WTC11 (cell line): ENCODE results near the gene CABP7. TPM values are rescaled to one million over a fixed set of nuclear protein-coding genes. Genes with fewer than 3 reads are reported as not detected.

ENCODE experiments used
- ATAC-seq: fragments of 200-7000 bp; cut with Tn5 transposase; 2 replicates; pipeline ENCODE4 v1.10.0; 2021; ENCODE audit warnings: mild to moderate bottlenecking, moderate library complexity
- CTCF ChIA-PET: fragments of 300-600 bp; sonication (Branson Sonifier 250); formaldehyde crosslinking; loops from one replicate; lab custom pipeline; 2021; ENCODE audit warnings: antibody characterized with exemption; lab: Charles Lee
- POLR2A ChIA-PET: fragments of 350-600 bp; sonication (Branson Sonifier 250); formaldehyde crosslinking; loops from one replicate; lab custom pipeline; 2021; ENCODE audit warnings: antibody characterized with exemption; lab: Charles Lee
- DNase-seq: peaks from one replicate; pipeline ENCODE4 v3.0.0; 2021; ENCODE audit warnings: low spot score
- H3K27ac Mint-ChIP-seq: 2 replicates; pipeline ENCODE4 v1.8.0; 2021; ENCODE audit warnings: mixed read lengths
- H3K27me3 Mint-ChIP-seq: 2 replicates; pipeline ENCODE4 v1.8.0; 2021; ENCODE audit warnings: low read depth, mild to moderate bottlenecking, moderate library complexity, mixed read lengths
- H3K36me3 Mint-ChIP-seq: 2 replicates; pipeline ENCODE4 v1.8.0; 2021; ENCODE audit warnings: mixed read lengths
- H3K4me1 Mint-ChIP-seq: 2 replicates; pipeline ENCODE4 v1.8.0; 2022; ENCODE audit warnings: mixed read lengths
- H3K4me3 Mint-ChIP-seq: 2 replicates; pipeline ENCODE4 v1.8.0; 2021; ENCODE audit warnings: mild to moderate bottlenecking, moderate library complexity, mixed read lengths
- H3K9me3 Mint-ChIP-seq: 2 replicates; pipeline ENCODE4 v1.8.0; 2021; ENCODE audit warnings: mixed read lengths
- ARID4B ChIP-seq: sonication (generic); formaldehyde crosslinking; IDR thresholded peaks from 2 replicates; pipeline ENCODE4 v1.8.0; 2023; ENCODE audit warnings: missing genetic modification reagents, mild to moderate bottlenecking, borderline replicate concordance
- ATF6 ChIP-seq: sonication (generic); formaldehyde crosslinking; IDR thresholded peaks from 2 replicates; pipeline ENCODE4 v1.8.1; 2023; ENCODE audit warnings: mild to moderate bottlenecking, missing genetic modification reagents
- E2F5 ChIP-seq: sonication (generic); formaldehyde crosslinking; IDR thresholded peaks from 2 replicates; pipeline ENCODE4 v1.8.1; 2022; ENCODE audit warnings: mild to moderate bottlenecking, moderate library complexity, missing genetic modification reagents
- ESRRA ChIP-seq: sonication (generic); formaldehyde crosslinking; IDR thresholded peaks from 2 replicates; pipeline ENCODE4 v1.8.1; 2022; ENCODE audit warnings: mild to moderate bottlenecking, missing genetic modification reagents, borderline replicate concordance
- FOXK1 ChIP-seq: sonication (generic); formaldehyde crosslinking; IDR thresholded peaks from 2 replicates; pipeline ENCODE4 v1.8.0; 2022; ENCODE audit warnings: mild to moderate bottlenecking, moderate library complexity, missing genetic modification reagents
- GABPB1 ChIP-seq: sonication (generic); formaldehyde crosslinking; IDR thresholded peaks from 2 replicates; pipeline ENCODE4 v1.8.1; 2023; ENCODE audit warnings: mild to moderate bottlenecking, missing genetic modification reagents
- HMGXB4 ChIP-seq: sonication (generic); formaldehyde crosslinking; IDR thresholded peaks from 2 replicates; pipeline ENCODE4 v1.8.1; 2023; ENCODE audit warnings: mild to moderate bottlenecking, moderate library complexity, missing genetic modification reagents
- NFE2L1 ChIP-seq: sonication (generic); formaldehyde crosslinking; IDR thresholded peaks from 2 replicates; pipeline ENCODE4 v1.8.1; 2023; ENCODE audit warnings: missing genetic modification reagents
- NR3C1 ChIP-seq: sonication (generic); formaldehyde crosslinking; conservative IDR thresholded peaks from 2 replicates; pipeline ENCODE4 v1.8.1; 2023; ENCODE audit warnings: low read depth, mild to moderate bottlenecking, missing genetic modification reagents
- SP1 ChIP-seq: sonication (generic); formaldehyde crosslinking; conservative IDR thresholded peaks from 2 replicates; pipeline ENCODE4 v1.8.1; 2022; ENCODE audit warnings: missing genetic modification reagents
- STAT6 ChIP-seq: sonication (generic); formaldehyde crosslinking; conservative IDR thresholded peaks from 2 replicates; pipeline ENCODE4 v1.8.1; 2023; ENCODE audit warnings: mild to moderate bottlenecking, low read depth, missing genetic modification reagents, moderate library complexity
- TP53 ChIP-seq: sonication (generic); formaldehyde crosslinking; IDR thresholded peaks from 2 replicates; pipeline ENCODE4 v1.8.1; 2023; ENCODE audit warnings: mild to moderate bottlenecking, missing genetic modification reagents
- USF2 ChIP-seq: sonication (generic); formaldehyde crosslinking; IDR thresholded peaks from 2 replicates; pipeline ENCODE4 v1.8.1; 2023; ENCODE audit warnings: mild to moderate bottlenecking, missing genetic modification reagents, moderate library complexity
- ZNF423 ChIP-seq: fragments of 250-450 bp; sonication (Bioruptor Pico); IDR thresholded peaks from 2 replicates; pipeline ENCODE4 v2.1.2; 2022; ENCODE audit warnings: mild to moderate bottlenecking, moderate library complexity
- ZNF425 ChIP-seq: fragments of 250-450 bp; sonication (Bioruptor Pico); conservative IDR thresholded peaks from 2 replicates; pipeline ENCODE4 v1.9.0; 2021; ENCODE audit warnings: mild to moderate bottlenecking
- total RNA-seq: library from RNA; stranded (reverse); gene quantifications from 3 replicates; pipeline ENCODE4 v1.2.3, GENCODE V29; 2021

Gene CABP7
- total RNA-seq, 1 experiment from 2014 or later, result 0.17 TPM

- TF ChIP-seq ARID4B (0 out of 2 replicates have a peak, but pooled peaks have one; percentile 38), GABPB1 (peak; percentile 29; the same call in 1 of the 2 replicates), ZNF425 (CRISPR knock-in tag) (no peak), SP1 (CRISPR knock-in tag) (peak; percentile 54; the same call in 1 of the 2 replicates), ATF6 (CRISPR knock-in tag) (no peak)
Measured at GRCh38 chr22:29766632-29767170, 46.9 kb downstream of the CABP7 start, which contains the start of gene ZMAT5 (continued).

GRCh38 chr22:29767171-29768051 is 47.6 kb downstream of the CABP7 start, which contains the start of gene UQCR10:
Gene UQCR10 (plus strand): TSS chr22:29767369. CDS start chr22:29767399, 30 bp downstream.
- DNase-seq, result peak; percentile 94
- peak within 1 kb of the TSS; percentile 100 for H3K4me3 Mint-ChIP-seq
- ATAC-seq, result peak; percentile 69
- no peaks in the 10 kb centered on the region for H3K27me3 Mint-ChIP-seq
- TF ChIP-seq USF2 (CRISPR knock-in tag) (no peak), E2F5 (CRISPR knock-in tag) (0 out of 2 replicates have a peak, but pooled peaks have one; percentile 58), ZNF423 (CRISPR knock-in tag) (no peak), STAT6 (no peak), FOXK1 (peak; percentile 51; the same call in 1 of the 2 replicates), NFE2L1 (CRISPR knock-in tag) (no peak), TP53 (CRISPR knock-in tag) (no peak), ESRRA (no peak), SP1 (CRISPR knock-in tag) (0 out of 2 replicates have a peak, but pooled peaks have one; percentile 9), HMGXB4 (CRISPR knock-in tag) (peak; percentile 38; the same call in 1 of the 2 replicates), NR3C1 (CRISPR knock-in tag) (no peak)
- peaks cover 14% of the 10 kb centered on the region for H3K4me1 Mint-ChIP-seq
- CTCF ChIA-PET, result interaction anchor here (0.8 to 1.9 kb wide), 5 partner anchors 9 to 237 kb away, joined by 3 to 12 read pairs (median 3); no protein-coding TSS in a partner anchor
- no peaks in the 10 kb centered on the region for H3K9me3 Mint-ChIP-seq
- POLR2A ChIA-PET, result interaction anchor here (1.0 kb wide), 1 partner anchor 8 kb away, joined by 3 read pairs; no protein-coding TSS in a partner anchor
- peak within 1 kb of the TSS; percentile 100 for H3K27ac Mint-ChIP-seq
- peaks cover 27% of the 10 kb centered on the region for H3K36me3 Mint-ChIP-seq
